ENCODE measurements around the gene IFI6. TPM values are rescaled to one million over a fixed set of nuclear protein-coding genes. Genes with fewer than 3 reads are reported as not detected.

The IFI6 gene
- polyA plus RNA-seq, 4 donors, result 21.6 to 53.3 (median 25.5) TPM

DNA sequence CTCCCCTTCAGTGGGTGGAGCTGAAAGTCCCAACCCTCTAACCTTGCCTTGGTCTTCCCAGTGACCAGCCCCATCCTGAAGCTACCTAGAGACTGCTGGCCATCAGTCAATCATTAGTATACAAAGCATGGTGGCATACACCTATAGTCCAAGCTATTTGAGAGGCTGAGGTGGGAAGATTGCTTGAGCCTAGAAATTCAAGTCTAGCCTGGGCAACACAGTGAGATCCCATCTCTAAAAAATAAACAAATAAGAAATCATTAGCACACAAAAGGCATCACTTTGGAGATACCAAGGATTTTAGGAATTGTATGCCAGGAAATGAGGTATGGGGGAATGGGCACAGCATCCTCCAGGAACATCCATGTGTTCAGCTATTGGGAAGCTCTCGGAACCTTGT, 4.4 kb upstream of the IFI6 start:
- DNase-seq (ENCODE audit: low read depth in 4 of 4, low spot score in 3 of 4), result no peak

DNA sequence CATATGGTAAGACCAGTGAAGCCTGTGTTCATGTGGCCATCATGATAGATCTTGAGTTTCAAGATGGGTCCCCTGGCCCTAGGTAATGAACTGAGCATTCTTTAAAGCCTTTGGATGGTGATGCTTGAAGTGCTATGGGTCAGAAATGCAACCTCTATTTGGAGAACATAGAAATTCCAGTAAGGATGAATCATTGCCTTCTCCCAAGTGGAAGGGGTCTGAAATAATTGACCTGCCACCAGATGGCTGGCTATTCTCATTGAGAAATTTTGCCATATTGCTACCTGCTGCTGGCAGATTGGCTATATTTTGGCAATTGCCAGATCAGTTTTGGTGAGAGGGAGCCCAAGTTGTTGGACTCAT, 739 bp upstream of the IFI6 start:
- DNase-seq (ENCODE audit: low read depth in 4 of 4, low spot score in 3 of 4), result no peak

DNA sequence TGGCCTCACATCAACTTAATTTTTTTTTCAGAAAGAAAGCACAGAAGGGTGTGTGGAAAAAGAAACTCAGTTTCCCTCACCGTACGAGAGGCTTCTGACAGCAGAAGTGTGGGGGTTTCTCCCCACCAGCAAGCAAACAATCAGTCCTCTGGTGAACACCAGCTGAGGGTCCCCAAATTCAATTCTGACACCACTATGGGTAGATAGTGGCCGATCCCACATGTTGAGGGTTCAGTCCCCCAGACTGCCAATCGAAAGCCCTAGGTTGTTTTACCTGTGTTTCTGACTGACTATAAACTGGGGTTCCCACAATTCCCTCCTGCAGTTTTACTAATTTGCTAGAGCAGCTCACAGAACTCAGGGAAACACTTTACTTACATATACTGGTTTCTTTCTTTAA, 2.1 kb downstream of the IFI6 start:
- no peak for DNase-seq (ENCODE audit: low read depth in 4 of 4, low spot score in 3 of 4)

DNA sequence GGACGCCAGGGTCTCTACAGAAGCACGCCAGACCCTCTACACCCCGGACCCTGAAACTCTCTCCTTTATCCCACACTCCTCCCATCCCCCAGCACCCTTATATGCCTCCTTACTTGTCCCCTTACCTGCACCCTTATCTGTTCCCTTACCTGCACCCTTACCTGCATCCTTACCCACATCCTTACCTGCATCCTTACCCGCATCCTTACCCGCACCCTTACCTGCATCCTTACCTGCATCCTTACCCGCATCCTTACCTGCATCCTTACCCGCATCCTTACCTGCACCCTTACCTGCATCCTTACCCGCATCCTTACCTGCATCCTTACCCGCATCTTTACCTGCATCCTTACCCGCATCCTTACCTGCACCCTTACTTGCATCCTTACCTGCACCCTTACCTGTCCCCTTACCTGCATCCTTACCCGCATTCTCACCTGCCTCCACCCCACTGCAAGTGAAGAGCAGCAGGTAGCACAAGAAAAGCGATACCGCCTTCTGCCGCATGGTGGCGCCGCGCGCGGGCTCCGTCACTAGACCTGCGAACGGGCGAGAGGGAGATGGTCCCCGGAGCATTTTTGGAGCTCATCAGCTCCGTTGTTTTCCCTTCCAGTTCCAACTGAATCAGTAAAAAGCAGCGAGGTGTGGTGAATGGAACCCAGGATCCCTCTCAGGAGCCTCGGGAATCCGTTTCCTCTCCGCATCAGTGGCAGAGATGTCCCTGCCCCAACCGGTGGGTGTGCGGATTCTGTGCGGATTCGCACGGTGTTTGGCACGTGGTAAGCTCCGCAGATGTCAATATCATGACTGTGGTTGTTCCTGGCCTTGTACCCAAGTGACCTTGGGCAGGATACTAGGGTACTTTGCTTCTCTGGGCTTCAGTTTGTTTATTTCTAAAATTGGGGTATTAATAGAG, 2.9 kb downstream of the IFI6 start:
- no peak for DNase-seq (ENCODE audit: low read depth in 4 of 4, low spot score in 3 of 4)

DNA sequence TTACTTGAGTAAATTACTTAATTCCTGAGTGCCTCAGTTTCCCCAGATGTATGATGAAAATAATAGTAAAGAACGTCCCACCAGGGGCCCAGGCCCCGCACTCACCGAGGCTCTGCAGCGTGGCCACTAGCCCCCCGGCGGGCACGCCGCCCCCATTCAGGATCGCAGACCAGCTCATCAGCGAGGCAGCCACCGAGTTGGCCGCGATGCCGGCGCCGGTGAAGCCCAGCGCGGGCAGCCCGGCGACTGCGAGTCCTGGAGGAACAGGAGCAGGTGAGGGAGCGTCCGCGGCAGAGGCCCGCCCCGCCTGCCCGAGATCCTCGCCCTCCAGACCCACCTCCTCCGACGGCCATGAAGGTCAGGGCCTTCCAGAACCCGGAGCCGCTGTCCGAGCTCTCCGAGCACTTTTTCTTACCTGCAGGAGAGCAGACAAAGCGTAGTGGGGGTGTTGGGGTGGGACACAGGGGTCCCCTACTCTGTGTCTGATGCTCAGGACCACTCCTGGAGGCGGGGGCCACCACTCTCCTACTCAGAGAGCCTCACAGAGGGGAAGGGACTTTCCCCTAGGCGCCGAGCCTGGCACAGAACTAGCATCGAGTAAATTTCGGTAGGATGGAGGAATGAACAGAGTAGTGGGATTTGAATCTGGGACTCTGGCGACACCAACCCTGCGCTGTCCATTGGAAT, 3.7 kb downstream of the IFI6 start:
- DNase-seq (ENCODE audit: low read depth in 4 of 4, low spot score in 3 of 4), result no peak

DNA sequence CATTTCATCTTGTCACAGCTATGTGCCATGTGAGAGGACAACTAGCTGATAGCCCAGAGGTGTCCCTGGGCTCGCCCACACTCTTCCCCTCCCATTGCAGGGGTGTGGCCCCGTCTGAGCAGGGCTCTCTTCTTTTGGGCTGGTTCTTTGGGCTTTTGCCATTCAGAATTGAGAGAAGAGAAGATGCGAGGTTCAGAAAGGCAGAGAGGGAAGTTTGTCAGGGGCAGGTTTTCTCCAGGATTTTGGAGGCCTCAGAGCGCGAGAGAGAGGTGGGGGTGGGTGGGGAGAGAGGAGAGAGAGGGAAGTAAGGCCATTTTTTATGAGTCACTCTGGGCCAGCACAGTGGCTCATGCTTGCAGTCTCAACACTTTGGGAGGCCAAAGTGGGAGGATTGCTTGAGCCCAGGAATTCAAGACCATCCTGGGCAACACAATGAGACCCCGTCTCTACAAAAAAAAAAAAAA, 5.2 kb downstream of the IFI6 start:
- no peak for DNase-seq (ENCODE audit: low read depth in 4 of 4, low spot score in 3 of 4)

DNA sequence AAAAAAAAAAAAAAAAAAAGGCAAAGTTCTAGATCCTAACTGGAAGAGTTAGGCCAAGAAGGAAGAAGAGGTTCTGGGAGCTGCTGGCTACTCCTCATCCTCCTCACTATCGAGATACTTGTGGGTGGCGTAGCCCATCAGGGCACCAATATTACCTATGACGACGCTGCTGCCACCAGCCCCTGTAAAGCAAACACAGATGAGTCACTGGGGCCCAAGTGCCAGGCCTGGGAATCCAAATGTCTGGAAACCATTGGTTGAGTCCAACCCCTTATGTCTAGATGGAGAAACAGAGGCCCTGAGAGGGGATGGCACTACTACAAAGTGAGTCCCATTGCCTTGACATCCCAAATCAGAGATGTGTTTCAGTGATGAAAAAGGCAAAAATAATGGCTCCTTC, 5.7 kb downstream of the IFI6 start:
- no peak for DNase-seq (ENCODE audit: low read depth in 4 of 4, low spot score in 3 of 4)

DNA sequence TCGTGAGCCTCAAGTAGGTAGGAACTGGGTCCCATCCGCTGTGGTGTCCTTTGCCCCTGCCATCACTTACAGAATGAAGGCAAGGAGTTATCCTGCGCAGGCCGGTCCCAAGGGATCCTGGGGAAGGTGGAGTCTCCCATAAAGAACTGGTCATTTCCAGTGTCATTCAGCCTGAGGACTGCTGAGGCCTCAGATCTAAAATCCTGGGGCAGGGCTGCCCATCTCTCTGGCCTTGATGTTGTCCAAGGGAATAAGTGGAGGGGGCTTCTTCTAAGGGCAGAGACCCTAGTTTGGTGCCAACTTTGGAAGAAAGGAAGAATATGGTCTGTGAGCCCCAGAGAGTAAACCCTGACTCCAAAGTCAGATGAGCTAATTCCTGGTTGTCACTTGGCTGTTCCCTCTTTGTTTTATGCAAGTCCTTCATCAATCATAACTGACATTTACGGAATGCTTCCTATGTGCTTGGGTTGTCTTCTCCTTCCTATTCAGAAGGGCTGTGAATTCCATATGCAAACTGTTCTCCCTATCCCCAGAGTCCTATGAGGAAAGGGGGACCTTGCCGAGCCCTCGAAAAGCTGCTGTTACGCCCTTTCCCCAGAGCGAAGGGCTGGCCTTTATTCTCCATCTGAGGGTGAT, 6.9 kb downstream of the IFI6 start:
- no peak for DNase-seq (ENCODE audit: low read depth in 4 of 4, low spot score in 3 of 4)

DNA sequence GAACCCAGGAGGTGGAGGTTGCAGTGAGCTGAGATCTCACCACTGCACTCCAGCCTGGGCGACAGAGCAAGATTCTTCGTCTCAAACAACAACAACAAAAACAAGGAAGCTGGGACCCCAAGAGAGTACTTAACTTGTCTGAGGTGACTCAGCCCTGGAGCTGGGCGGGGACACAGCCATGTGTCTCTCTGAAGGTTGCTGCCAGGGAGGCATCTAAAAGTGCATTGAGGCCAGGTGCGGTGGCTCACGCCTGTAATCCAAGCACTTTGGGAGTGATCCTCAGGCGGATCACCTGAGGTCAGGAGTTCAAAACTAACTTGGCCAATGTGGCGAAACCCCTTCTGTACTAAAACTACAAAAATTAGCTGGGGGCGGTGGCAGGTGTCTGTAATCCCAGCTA, 7.7 kb downstream of the IFI6 start:
- DNase-seq (ENCODE audit: low read depth in 4 of 4, low spot score in 3 of 4), result no peak

DNA sequence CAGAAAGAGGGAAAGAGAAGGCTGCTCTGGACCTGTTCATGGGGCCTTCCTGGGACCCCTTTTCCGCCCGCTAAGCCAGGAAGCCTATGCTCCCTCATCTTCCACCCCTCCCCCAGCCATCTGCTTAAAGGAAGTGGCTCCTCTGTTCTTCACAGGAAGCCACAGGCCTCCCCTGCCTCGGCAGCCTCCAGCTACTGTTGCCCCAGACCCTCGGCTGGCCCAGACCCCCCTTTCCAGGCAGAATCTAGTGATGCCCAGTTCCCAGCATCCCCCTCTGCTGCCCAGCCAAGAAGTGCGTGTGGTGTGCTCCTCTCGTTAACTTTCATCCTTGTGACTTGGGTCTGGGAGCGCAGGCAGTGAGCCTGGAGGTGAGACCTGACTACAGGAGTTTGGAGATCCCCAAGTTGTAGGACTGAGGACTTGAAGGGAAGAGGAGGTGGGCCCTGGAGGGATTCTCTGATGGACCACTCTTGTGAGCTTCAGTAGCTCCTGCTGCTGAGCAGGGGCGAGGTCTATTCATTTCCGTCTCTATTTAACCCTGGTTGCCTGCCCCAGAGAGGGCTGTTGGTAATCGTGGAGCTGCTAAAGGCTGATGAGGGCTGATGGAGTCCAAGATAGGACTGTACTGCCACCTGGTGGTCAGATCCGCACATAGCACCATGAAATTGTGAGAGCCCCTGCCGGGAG, 9.1 kb downstream of the IFI6 start:
- DNase-seq (ENCODE audit: low read depth in 4 of 4, low spot score in 3 of 4), result peak; percentile 66 to 81 (median 76)

DNA sequence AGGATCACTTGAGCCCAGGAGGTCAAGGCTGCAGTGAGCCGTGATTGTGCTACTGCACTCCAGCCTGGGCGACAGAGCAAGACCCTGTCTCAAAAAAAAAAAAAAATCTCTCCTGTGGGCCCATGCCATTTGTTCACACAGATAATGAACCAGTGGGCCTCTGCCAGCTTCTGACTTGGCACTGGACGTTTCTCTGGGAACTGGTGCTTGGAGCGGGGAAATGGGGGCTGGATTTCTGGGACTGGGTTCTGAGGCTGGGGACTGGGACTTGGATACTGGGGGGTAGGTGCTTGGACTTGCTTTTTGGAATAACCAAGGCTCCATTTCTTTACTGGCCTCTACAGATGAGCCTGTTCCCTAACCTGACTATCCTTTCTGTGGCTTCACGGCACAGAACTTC, 9.7 kb downstream of the IFI6 start:
- no peak for DNase-seq (ENCODE audit: low read depth in 4 of 4, low spot score in 3 of 4)

DNA sequence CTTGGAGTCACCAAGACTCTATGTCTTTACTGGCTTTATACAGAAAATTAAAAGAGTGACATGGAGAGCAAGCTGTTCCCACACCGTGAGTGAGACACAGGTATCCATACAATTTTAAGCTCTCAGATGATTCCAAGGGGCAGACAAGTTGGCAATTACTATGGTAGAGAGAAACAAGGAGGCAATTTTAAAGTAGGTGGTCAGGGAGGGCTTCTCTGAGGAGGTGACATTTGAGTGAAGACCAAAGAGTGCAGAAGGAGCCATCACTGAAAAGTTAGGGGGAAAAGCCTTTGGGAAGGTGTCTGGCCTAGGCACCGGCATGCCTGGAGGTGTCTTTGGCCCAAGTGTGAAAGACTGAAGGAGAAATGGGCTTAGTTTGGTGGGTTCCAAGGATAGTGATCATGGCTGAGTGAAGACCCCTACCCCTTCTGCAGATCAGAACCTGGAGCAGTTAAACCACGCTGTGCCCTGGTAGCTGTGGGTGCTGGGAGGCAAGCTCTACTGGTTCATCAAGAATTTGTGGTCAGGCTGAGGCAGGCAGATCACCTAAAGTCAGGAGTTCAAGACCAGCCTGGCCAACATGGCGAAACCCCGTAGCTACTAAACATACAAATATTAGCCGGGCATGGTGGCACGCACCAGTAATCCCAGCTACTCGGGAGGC, 10.4 kb downstream of the IFI6 start:
- DNase-seq (ENCODE audit: low read depth in 4 of 4, low spot score in 3 of 4), result no peak

DNA sequence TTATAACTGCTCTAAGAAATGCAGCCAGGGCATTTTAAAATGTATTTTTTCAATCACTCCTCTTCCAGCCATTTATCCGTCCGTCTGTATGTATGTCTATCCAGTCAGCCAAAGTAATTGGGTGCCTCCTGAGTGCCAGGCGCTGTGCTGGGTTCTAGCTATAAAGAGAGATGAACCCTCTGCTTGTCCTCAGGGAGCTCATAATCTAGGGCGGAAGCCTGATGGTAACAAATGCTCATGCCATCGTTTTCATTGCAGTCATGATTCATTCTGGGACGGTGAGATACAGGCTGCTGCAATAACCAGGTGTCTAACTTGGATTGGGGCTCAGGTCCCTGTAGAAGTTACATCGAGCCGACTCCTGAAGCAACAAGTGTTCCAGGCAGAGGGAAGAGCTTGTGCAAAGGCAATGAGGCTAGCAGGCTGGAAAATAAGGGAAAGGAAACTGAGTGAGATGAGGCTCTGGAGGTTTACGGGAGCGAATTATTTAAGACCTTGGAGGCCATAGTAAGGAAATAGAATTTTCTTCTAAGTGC, 11.6 kb downstream of the IFI6 start:
- no peak for DNase-seq (ENCODE audit: low read depth in 4 of 4, low spot score in 3 of 4)

DNA sequence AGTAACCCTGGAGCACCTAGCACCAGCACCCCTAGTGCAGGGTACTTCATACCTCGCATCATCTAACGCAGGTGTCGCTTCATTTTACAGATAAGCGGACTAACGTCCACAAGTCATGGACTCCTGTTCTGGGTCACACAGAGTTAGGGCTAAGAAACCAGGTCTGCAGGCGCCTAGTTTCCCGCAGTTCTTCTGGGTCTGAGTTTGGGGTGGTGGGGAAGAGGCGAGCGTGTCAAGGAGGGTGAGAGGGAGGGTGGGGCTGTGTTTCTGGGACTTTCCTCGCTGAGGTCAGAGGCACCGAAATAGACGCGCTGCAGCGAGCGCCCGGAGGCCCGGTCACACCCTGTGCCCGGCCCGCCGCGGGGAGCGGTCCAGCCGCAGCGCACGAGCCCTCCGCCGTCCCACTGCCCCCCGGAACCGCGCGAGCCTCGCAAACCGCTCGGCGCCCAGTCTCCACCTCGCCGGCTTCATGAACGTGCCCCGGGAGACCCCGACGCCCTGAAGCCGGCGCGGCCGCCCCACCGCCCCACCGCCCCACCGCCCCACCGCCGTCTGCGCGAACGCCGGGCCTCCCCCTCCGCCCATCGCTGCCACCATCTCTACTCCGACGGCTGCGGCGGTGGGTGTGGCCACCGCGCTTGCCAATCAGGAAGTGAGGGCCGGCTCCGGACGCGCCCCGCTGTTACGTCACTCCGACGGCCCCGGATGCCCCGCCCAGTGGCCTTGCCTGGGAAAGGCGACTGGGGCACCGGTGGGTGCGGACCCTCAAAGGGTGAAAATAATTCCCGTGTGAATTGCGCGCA, 12.3 kb downstream of the IFI6 start:
- peak; percentile 46 to 76 (median 70) for DNase-seq (ENCODE audit: low read depth in 4 of 4, low spot score in 3 of 4)

DNA sequence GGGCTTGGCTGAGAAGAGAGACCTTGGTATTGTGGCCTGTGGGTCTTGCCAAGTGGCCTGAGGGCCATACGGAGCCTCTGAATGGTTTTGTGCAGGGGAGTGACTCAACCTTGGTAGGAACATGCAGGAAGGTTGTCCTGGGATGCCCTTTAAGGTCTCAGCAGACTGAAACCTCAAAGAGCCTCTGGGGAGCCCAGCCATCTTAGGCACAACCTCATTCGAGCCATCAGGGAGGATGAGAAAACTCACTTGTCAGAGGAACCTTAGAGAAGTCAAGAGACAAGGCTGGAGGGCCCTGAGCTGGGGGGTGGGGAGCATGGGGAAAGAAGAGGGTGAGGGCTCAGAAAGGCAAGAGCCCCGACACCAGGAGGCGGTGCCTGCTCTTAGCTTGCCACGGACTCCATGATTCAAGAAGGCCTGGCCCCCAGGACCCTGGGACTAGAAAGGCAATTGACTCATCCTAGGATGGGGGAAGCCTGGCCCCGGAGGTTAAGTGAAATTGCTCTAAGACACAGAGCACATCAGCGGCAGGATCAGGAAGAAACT, 13.0 kb downstream of the IFI6 start:
- no peak for DNase-seq (ENCODE audit: low read depth in 4 of 4, low spot score in 3 of 4)

DNA sequence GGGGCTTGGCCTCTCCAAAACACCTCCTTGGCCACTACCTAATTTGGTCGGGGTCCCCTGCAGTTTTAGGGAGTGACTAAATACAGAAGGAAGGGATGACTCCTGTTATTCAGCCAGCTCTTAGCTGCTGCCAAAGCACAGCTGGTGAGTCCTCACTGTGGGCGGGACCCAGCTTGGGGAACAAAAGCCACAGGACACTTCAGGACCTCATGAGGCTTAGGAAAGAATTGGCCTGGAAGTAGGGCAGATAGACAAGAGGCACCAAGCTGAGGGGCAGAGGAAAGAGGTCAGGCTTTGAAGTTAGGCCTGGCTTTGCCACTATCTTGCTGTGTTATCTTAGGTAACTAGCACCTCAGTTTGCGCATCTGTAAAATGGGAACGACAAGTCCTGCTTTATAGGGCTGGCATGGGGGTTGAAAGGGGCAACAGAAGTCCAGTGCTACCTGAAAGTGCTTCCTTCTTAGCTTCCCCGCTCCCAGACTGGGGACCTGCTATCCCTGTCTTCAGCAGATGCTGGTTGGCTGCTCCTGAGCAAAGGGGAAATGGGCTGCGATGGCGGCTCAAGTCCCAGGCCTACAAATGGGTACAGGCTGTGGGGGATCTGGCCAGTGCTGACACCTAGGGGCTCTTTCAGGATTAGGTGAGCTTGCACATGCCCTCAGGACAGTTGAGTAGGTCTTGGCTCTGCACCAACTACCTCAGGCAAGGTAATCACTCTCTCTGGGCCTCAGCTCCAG, 15.7 kb downstream of the IFI6 start:
- DNase-seq (ENCODE audit: low read depth in 4 of 4, low spot score in 3 of 4), result no peak

DNA sequence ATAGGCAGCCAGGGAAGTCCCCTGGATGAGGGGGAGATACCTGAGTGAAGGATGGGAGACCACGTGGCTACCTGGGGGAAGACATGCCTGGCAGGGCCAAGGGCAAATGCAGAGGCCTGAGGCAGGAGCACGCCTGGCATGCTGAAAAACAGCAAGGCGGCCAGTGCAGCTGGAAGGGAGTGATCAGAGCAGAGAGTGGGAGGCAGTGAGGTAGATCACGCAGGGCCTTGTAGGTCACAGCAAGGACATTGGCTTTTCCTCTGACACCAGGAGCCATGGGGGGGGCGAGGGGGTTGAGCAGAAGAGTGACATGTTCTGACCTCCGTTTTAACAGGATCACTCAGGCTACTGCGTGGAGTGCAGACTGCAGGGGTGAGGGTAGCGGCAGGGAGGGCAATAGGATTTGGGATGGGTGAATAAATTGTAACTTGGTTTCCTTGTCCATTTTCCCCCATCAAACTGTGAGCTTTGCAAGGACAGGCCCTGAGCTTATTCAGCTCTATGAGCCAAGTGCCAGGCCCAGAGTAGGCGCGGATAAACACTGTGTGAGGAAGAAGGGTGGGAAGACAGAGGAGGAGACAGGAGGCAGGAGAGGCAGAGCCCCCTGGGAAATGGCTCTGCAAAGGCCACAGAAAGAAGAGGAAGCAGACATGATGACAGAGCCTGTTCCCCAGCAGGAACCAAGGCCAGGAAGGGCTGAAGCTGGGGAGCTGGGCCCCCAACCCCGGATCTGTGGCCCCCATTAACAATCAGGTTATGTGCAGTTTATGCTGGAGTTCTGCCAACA, 16.6 kb downstream of the IFI6 start:
- no peak for DNase-seq (ENCODE audit: low read depth in 4 of 4, low spot score in 3 of 4)

Measured in left renal pelvis (tissue), 4 donors.